Muscle of leg (tissue), 16 donors: ENCODE data around the gene HTT-AS. TPM values are rescaled to one million over a fixed set of nuclear protein-coding genes. Genes with fewer than 3 reads are reported as not detected.

Experiments
- DNase-seq: peaks from one replicate; pipeline ENCODE4 v3.0.0; 2013
- H3K27ac ChIP-seq: one replicate; pipeline ENCODE4 v1.5.1; 2013; ENCODE audit warnings: mild to moderate bottlenecking, low read length, control low read depth
- H3K27me3 ChIP-seq: one replicate; pipeline ENCODE4 v1.6.1; 2013; ENCODE audit warnings: low read length; ENCODE audit not compliant: control insufficient read depth, insufficient read depth
- H3K36me3 ChIP-seq: one replicate; pipeline ENCODE4 v1.6.1; 2013; ENCODE audit warnings: low read length; ENCODE audit not compliant: control insufficient read depth, insufficient read depth
- H3K4me1 ChIP-seq: one replicate; pipeline ENCODE4 v1.6.1; 2013; ENCODE audit warnings: low read length; ENCODE audit not compliant: control insufficient read depth, insufficient read depth
- H3K4me3 ChIP-seq: one replicate; pipeline ENCODE4 v1.5.1; 2013; ENCODE audit warnings: low read length, control low read depth
- H3K9me3 ChIP-seq: replicated peaks from 2 replicates; pipeline ENCODE4 v1.6.1; 2013; ENCODE audit warnings: low read depth, low read length; ENCODE audit not compliant: control insufficient read depth
- WGBS: methylation state at CpG from one replicate; pipeline ENCODE4 v1.1.5; 2013; ENCODE audit warnings: missing lambda C conversion rate; ENCODE audit not compliant: insufficient coverage; 5-methylcytosine and 5-hydroxymethylcytosine counted together
- long read RNA-seq, 11 donors: transcript quantifications; one replicate each; lab custom pipeline, GENCODE V29; 2026
- polyA plus RNA-seq, 8 donors: library from polyadenylated mRNA; unstranded; fragments of 120-200 nt; gene quantifications; one replicate each; pipeline versions ENCODE4 v1.2.1 to v1.2.3, GENCODE V29; 2013; ENCODE audit warnings: inconsistent platforms in 1 of 8, low replicate concordance in 1 of 8; ENCODE audit not compliant: insufficient read length in 8 of 8, insufficient read depth in 1 of 8
- total RNA-seq: library from RNA; stranded (reverse); fragments of 120-200 nt; gene quantifications from one replicate; pipeline ENCODE4 v1.2.4, GENCODE V29; 2013

HTT-AS gene
- total RNA-seq (not detected), polyA plus RNA-seq (under 1 TPM in 1 of 8 donors, not detected in 7; 0.30 TPM)
- long read RNA-seq, donor 1: 0 reads
- long read RNA-seq, donor 2: 0 reads
- long read RNA-seq, donor 3: 0 reads
- long read RNA-seq, donor 4: 0 reads
- long read RNA-seq, donor 5: 0 reads
- long read RNA-seq, donor 6: 0 reads
- long read RNA-seq, donor 7: 0 reads
- long read RNA-seq, donor 8: 0 reads
- long read RNA-seq, donor 9: 0 reads
- long read RNA-seq, donor 10: 0 reads
- long read RNA-seq, donor 11: 0 reads

GRCh38 chr4:3074078-3074845, at the start of gene HTT-AS, which contains the start of gene HTT:
HTT-AS (minus strand) TSS chr4:3074538.
HTT (plus strand) TSS chr4:3074681; CDS start chr4:3074826, 145 bp downstream.
- Histone ChIP-seq H3K27me3 (no peaks in the 10 kb centered on the region), H3K27ac (peak within 1 kb of the TSS; percentile 97), H3K9me3 (no peaks in the 10 kb centered on the region), H3K4me1 (peaks cover 11% of the 10 kb centered on the region), H3K4me3 (peak within 1 kb of the TSS; percentile 88), H3K36me3 (no peaks in the 10 kb centered on the region)
- WGBS: under 1% methylated on average over 66 of the region's 81 CpGs
- DNase-seq: peak; percentile 98

- 67% methylated on average over 1 of the region's 3 CpGs for WGBS
- H3K36me3 ChIP-seq: peaks cover 40% of the 10 kb centered on the region
- H3K27me3 ChIP-seq: no peaks in the 10 kb centered on the region
- H3K9me3 ChIP-seq: no peaks in the 10 kb centered on the region
- peak; percentile 27 for DNase-seq
- H3K27ac ChIP-seq: peak overlapping the region; percentile 53
- H3K4me3 ChIP-seq: no peak overlapping the region
- peaks cover 10% of the 10 kb centered on the region for H3K4me1 ChIP-seq
Observed at GRCh38 chr4:3123181-3123671, 48.9 kb upstream of the HTT-AS start.

GRCh38 chr4:3122081-3122563, 47.8 kb upstream of the HTT-AS start:
- no peaks in the 10 kb centered on the region for H3K9me3 ChIP-seq
- no peaks in the 10 kb centered on the region for H3K27me3 ChIP-seq
- H3K4me3 ChIP-seq: no peak overlapping the region
- H3K36me3 ChIP-seq: peaks cover 35% of the 10 kb centered on the region
- 54% methylated on average over 6 of the region's 9 CpGs for WGBS
- H3K4me1 ChIP-seq: peaks cover 10% of the 10 kb centered on the region
- peak overlapping the region; percentile 79 for H3K27ac ChIP-seq
- DNase-seq: peak; percentile 47

- Histone ChIP-seq H3K27ac (peak overlapping the region; percentile 79), H3K4me3 (no peak overlapping the region), H3K36me3 (peaks cover 33% of the 10 kb centered on the region), H3K9me3 (no peaks in the 10 kb centered on the region), H3K4me1 (peaks cover 10% of the 10 kb centered on the region), H3K27me3 (no peaks in the 10 kb centered on the region)
- WGBS: no CpG with 5 or more reads among the region's 2 CpGs
- DNase-seq: no peak
Observed at GRCh38 chr4:3121596-3121995, 47.3 kb upstream of the HTT-AS start.

GRCh38 chr4:3121110-3121509, 46.8 kb upstream of the HTT-AS start:
- H3K36me3 ChIP-seq: peaks cover 38% of the 10 kb centered on the region
- no peaks in the 10 kb centered on the region for H3K27me3 ChIP-seq
- H3K4me1 ChIP-seq: peaks cover 10% of the 10 kb centered on the region
- no peaks in the 10 kb centered on the region for H3K9me3 ChIP-seq
- no peak overlapping the region for H3K27ac ChIP-seq
- no peak overlapping the region for H3K4me3 ChIP-seq
- DNase-seq: no peak
- 86% methylated on average over 2 of the region's 9 CpGs for WGBS

GRCh38 chr4:3119464-3119863, 45.1 kb upstream of the HTT-AS start:
- 80% methylated on average over 1 of the region's 2 CpGs for WGBS

GRCh38 chr4:3118312-3118711, 44.0 kb upstream of the HTT-AS start:
- WGBS: 78% methylated on average over 8 of the region's 8 CpGs
- no peaks in the 10 kb centered on the region for H3K9me3 ChIP-seq
- no peaks in the 10 kb centered on the region for H3K27me3 ChIP-seq
- DNase-seq: no peak
- peaks cover 54% of the 10 kb centered on the region for H3K36me3 ChIP-seq
- no peak overlapping the region for H3K27ac ChIP-seq
- peaks cover 8% of the 10 kb centered on the region for H3K4me1 ChIP-seq
- no peak overlapping the region for H3K4me3 ChIP-seq

More at GRCh38 chr4:3119464-3119863, 45.1 kb upstream of the HTT-AS start:
- DNase-seq: no peak
- H3K9me3 ChIP-seq: no peaks in the 10 kb centered on the region
- no peak overlapping the region for H3K27ac ChIP-seq
- H3K4me3 ChIP-seq: no peak overlapping the region
- no peaks in the 10 kb centered on the region for H3K27me3 ChIP-seq
- H3K36me3 ChIP-seq: peaks cover 50% of the 10 kb centered on the region
- H3K4me1 ChIP-seq: peaks cover 10% of the 10 kb centered on the region

- Histone ChIP-seq H3K27me3 (no peaks in the 10 kb centered on the region), H3K27ac (no peak overlapping the region), H3K9me3 (no peaks in the 10 kb centered on the region), H3K36me3 (peaks cover 61% of the 10 kb centered on the region), H3K4me1 (peaks cover 5% of the 10 kb centered on the region), H3K4me3 (no peak overlapping the region)
- DNase-seq: peak; percentile 38
- WGBS: 75% methylated on average over 2 of the region's 2 CpGs
Observed at GRCh38 chr4:3116955-3117354, 42.6 kb upstream of the HTT-AS start.

GRCh38 chr4:3115637-3116270, 41.4 kb upstream of the HTT-AS start:
- Histone ChIP-seq H3K36me3 (peaks cover 57% of the 10 kb centered on the region), H3K4me3 (no peak overlapping the region), H3K4me1 (no peaks in the 10 kb centered on the region), H3K27me3 (no peaks in the 10 kb centered on the region), H3K9me3 (no peaks in the 10 kb centered on the region), H3K27ac (no peak overlapping the region)
- no peak for DNase-seq
- 96% methylated on average over 10 of the region's 15 CpGs for whole genome bisulfite sequencing

- no peak for DNase-seq
- Histone ChIP-seq H3K4me3 (no peak overlapping the region), H3K9me3 (no peaks in the 10 kb centered on the region), H3K4me1 (no peaks in the 10 kb centered on the region), H3K27ac (no peak overlapping the region), H3K36me3 (peaks cover 59% of the 10 kb centered on the region), H3K27me3 (no peaks in the 10 kb centered on the region)
- WGBS: 92% methylated on average over 4 of the region's 6 CpGs
Observed at GRCh38 chr4:3114377-3114776, 40.0 kb upstream of the HTT-AS start.
